ENCODE results near the gene UAP1L1.

DNA sequence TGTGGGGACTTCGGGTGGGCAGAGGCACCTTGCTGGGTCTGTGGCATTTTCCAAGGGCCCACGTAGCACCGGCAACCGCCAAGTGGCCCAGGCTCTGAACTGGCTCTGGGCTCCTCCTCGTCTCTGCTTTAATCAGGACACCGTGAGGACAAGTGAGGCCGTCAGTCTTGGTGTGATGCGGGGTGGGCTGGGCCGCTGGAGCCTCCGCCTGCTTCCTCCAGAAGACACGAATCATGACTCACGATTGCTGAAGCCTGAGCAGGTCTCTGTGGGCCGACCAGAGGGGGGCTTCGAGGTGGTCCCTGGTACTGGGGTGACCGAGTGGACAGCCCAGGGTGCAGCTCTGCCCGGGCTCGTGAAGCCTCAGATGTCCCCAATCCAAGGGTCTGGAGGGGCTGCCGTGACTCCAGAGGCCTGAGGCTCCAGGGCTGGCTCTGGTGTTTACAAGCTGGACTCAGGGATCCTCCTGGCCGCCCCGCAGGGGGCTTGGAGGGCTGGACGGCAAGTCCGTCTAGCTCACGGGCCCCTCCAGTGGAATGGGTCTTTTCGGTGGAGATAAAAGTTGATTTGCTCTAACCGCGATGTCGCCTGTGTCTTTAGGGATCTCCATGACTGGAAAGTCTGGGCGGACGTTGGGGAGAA, 31.4 kb downstream of the UAP1L1 start:
- TF ChIP-seq POLR2A (IDR thresholded peaks at IDR 0.05) (no peak), POLR2AphosphoS5 (IDR thresholded peaks at IDR 0.05) (no peak), EP300 (IDR thresholded peaks at IDR 0.05) (no peak)
- TF ChIP-seq, protein P1, sequence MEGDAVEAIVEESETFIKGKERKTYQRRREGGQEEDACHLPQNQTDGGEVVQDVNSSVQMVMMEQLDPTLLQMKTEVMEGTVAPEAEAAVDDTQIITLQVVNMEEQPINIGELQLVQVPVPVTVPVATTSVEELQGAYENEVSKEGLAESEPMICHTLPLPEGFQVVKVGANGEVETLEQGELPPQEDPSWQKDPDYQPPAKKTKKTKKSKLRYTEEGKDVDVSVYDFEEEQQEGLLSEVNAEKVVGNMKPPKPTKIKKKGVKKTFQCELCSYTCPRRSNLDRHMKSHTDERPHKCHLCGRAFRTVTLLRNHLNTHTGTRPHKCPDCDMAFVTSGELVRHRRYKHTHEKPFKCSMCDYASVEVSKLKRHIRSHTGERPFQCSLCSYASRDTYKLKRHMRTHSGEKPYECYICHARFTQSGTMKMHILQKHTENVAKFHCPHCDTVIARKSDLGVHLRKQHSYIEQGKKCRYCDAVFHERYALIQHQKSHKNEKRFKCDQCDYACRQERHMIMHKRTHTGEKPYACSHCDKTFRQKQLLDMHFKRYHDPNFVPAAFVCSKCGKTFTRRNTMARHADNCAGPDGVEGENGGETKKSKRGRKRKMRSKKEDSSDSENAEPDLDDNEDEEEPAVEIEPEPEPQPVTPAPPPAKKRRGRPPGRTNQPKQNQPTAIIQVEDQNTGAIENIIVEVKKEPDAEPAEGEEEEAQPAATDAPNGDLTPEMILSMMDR (IDR thresholded peaks at IDR 0.05), result no peak

Measured in suprapubic skin (tissue), 4 donors.